GM18909 (cell line): ENCODE measurements around the gene CACNA2D3.

Experiments used
- ATAC-seq: cut with Tn5 transposase; IDR thresholded peaks from one replicate; pipeline ENCODE4 v1.9.1; 2021; ENCODE audit warnings: mild to moderate bottlenecking; ENCODE audit not compliant: unreplicated experiment, poor library complexity

Gene CACNA2D3

GRCh38 chr3:54125300-54125699, 2.9 kb downstream of the CACNA2D3 start:
- ATAC-seq: no peak

DNA sequence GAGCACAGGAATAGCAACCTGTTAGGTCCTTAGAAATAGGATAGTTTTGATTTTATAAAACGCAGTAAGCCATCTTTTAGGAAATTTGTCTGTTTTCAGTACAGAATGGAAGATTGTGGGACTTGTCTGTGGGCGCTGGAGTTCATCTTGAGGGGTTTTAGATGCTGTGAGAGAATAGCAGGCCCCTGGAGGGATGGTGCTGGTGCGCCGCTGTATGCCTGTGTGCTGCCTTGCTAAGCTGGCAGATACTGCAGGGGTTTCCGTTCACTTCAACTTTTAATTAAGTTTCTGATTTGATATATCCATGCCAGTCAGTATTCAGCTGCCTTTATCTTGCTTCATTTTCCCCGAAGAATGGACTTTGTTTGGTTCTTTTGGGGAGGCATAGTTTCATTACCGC, 4.2 kb downstream of the CACNA2D3 start:
- ATAC-seq: no peak

- ATAC-seq: no peak
Observed at GRCh38 chr3:54127499-54128056, 5.2 kb downstream of the CACNA2D3 start.

- ATAC-seq: no peak
Observed at GRCh38 chr3:54131026-54131605, 8.8 kb downstream of the CACNA2D3 start.

DNA sequence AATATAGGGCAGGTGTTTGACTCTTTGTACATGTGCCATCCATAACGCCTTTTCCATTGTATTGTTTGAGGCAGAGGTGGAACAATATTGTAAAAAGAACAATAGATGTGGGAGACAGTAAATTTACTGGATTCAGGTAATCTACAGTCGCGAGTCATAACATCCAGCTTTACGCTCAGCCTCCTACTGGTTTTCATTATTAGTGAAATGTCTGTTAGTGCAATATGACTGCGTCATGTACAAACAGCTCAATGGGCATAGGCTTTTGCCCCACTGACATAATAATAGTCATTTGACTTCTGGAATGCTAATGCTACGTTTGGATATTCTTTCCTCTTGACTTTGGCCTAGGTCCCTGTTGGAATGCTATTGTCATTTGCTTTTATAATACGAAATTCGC, 9.5 kb downstream of the CACNA2D3 start:
- no peak for ATAC-seq

- ATAC-seq: no peak
Observed at GRCh38 chr3:54132685-54133084, 10.3 kb downstream of the CACNA2D3 start.

- ATAC-seq: no peak
Observed at GRCh38 chr3:54133196-54133595, 10.8 kb downstream of the CACNA2D3 start.

- no peak for ATAC-seq
Observed at GRCh38 chr3:54134155-54134554, 11.8 kb downstream of the CACNA2D3 start.

GRCh38 chr3:54134713-54135112, 12.4 kb downstream of the CACNA2D3 start:
- no peak for ATAC-seq

- no peak for ATAC-seq
Observed at GRCh38 chr3:54137311-54137710, 15.0 kb downstream of the CACNA2D3 start.

- no peak for ATAC-seq
Observed at GRCh38 chr3:54138937-54139547, 16.7 kb downstream of the CACNA2D3 start.

GRCh38 chr3:54139630-54140029, 17.3 kb downstream of the CACNA2D3 start:
- no peak for ATAC-seq

DNA sequence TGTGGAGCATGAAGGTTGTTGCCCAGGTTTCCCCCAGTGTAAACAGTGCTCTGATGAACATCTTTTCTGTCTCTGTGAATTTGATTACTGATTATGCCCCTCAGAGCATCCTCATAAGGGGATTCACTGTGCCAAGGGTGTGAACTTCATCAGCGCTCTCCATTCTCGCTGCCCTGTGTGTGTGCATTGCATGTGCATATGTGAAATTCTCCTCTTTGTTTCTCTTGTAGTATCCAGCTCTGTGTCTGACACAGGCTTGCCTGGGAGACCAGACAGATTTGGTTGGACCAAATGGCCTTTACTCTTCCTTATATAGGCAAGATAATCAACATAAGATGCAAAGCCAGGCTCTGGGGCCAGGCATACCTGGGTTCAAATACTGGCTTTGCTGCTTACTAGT, 21.9 kb downstream of the CACNA2D3 start:
- ATAC-seq: no peak

DNA sequence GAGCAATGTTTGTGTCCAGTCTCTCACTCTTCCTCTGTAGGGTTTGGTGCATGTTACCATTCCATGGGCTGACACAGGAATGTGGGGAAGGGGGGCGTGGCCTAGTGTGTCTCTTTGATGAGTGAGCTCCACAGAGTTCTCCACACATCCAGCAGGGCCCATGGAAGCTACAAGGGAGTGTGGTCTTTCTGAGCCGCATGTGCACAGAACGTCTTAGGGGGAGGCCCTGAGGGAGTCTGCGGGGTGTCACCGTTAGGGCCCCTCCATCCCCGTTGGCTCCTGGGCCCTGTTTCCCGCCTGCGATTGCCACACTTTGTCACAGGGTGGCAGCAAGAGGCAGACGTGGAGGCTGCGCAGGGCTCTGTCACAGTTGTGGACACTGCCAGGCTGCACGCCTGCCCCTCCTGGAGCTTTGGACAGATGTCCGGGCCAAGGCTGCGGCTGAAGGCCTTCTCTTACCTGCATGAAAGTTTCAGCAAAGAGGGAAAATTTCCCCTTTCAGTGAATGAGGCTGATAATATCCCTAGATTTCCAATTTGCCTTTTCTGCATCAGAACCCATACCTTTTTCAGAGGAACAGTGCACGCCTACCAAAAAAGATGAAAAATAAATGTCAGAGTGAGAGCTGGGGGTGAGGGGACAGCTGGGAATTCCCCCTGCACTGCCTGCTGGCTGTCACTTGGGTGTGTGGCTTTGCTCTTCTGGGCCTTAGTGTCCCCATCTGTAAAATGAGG, 24.3 kb downstream of the CACNA2D3 start:
- no peak for ATAC-seq

DNA sequence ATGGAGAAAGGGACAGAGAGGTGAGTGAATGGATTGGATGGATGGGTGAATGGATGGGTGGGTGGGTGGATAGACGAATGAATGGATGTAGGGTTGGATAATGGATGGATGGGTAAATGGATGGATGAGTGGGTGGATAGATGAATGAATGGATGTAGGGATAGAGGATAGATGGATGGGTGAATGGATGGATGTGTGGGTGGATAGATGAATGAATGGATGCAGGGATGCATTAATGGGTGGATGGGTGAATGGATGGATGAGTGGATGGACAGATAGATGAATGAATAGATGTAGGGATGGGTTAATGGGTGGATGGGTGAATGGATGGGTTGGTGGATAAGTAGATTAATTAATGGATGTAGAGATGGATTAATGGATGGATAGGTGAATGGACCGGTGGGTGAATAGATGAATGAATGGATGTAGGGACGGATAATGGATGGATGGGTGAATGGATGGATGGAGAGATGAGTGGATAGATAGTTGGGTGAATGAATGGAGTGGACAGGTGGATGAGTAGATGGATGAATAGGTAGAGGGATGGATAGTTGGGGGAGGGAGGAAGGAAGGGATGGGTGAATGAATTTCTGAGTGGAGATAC, 28.6 kb downstream of the CACNA2D3 start:
- ATAC-seq: no peak

- ATAC-seq: no peak
Observed at GRCh38 chr3:54153477-54153876, 31.1 kb downstream of the CACNA2D3 start.

DNA sequence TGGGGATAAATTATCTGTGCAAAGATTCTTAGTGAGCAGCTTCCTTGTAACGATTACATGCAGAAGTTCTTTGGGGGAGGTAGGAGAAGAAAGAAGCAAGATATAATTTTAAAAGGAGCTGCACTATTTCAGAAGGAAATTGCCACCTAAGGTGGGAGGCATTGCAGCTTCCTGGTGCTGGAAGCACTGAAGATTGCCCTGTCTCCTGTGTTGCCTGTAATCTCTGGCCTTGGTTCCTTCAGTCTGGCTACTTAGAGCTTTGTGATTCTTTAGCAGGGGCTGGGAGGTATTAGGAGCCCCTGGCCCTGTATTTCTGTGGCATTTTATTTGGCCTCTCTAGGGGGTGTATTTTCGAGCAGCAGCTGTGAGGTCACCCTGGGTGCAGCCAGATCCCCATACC, 35.5 kb downstream of the CACNA2D3 start:
- ATAC-seq: no peak

DNA sequence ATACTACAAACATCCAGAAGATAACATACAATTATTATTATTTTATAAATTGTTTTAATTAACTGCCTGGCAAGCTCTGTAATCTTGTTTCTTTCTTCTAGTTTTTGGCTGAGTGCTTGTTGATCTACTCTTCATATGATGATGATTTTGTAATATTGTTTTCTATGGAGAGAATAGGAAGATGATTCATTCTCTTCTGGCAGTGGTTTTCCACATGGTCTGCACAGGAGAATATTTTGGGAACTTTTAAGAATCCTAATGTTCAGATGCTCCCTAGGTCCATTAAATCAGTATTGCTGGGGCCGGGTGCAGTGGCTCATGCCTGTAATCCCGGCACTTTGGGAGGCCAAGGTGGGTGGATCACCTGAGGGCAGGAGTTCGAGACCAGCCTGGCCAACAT, 37.6 kb downstream of the CACNA2D3 start:
- ATAC-seq: no peak

DNA sequence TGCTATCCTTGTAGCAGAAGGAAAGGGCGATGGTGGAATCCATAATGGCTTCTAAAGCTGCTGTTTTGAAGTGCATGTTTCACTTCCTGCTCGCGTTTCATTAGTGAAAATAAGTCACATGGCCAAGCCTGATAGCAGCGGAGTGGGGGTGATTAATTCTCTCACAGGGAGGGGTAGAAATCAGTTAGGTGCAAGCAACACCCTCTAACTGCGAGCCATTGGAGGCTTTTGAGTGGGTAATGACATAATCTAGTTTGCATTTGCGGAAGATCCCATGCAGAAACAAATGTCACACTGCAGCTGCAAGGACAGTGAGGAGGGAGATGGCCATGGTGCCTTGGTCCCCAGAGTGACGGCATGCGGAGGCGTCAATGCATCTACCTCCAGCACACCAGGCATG, 41.1 kb downstream of the CACNA2D3 start:
- no peak for ATAC-seq

GRCh38 chr3:54164192-54164975, 42.0 kb downstream of the CACNA2D3 start:
- ATAC-seq: no peak
